Activated T-cell treated with anti-CD3 and anti-CD28 coated beads for 1 hour (primary cell): ENCODE measurements around the gene OVOL2.
"Not testable (repeated sequence)": the region's sequence is repeated elsewhere in the genome, so short reads cannot be mapped to it uniquely, and the experiment has no call there.

Experiments used
- DNase-seq: peaks from one replicate; pipeline ENCODE4 v3.0.0-alpha.2; 2020; ENCODE audit warnings: low read depth

Gene OVOL2

DNA sequence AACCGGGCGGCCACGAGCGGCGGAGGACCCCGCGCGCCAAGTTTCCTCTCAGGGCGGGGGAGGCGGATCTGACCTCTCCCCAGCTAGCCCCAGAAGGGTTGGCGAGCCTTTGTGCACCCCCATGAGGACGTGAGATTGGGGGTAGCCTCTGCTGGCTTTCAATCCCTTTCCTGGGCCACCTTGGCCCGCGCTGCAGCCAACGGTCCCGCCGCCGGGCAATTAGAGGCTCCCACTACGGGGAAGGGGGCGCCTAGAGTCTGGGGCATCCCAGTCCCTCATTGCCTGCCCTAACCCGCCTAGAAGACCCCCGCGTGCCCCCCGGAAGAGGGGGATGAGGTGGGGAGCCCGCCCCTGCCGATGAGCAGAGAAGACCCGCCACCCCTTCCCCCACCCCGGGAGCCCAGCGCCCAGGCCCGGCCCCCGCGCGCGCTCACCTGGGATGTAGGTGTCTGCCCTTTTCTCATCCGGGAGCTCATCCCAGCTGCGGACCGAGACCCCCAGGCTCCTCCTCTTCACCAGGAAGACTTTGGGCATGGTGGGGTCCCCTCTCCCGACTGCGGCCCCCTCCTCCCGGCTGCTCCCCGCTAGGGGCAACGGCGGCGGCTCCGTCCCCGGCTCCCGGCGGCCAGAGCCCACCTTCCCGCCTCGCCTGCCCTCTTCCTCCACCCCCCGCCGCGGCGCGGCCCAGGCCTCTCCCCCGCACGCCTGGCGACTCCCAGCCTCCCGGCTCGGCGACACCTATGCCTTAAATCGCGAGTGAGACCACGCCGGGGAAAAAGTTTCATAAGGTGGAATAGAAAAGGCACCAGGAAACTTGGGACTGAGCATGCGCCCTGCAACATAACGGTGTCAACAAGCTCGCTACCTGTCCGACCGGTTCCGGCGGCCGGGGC lies at the start of gene OVOL2:
TSS of gene OVOL2 (minus strand) at position 816 of the 893 bp plus-strand sequence. CDS start at position 534, 282 bp downstream.
- DNase-seq = no peak

DNA sequence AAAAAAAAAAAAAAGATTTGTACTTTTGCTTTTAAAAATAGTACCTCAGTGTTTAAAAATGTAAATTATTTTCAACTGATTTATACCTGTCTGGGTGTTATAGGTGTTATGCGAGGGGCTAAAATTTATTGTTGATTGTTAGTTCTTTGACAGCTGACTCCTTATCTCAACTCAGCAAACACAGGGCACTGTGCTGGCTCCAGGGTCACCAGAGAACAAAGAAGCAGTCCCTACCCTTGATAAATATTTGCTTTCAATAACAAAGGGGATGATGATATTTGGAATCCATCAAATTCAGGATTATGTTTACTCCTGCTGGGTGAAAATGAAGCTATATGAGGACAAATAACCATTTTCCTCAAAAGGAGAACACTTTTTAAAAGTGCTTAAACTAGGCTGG lies 45.8 kb upstream of the OVOL2 start:
- DNase-seq = no peak

DNA sequence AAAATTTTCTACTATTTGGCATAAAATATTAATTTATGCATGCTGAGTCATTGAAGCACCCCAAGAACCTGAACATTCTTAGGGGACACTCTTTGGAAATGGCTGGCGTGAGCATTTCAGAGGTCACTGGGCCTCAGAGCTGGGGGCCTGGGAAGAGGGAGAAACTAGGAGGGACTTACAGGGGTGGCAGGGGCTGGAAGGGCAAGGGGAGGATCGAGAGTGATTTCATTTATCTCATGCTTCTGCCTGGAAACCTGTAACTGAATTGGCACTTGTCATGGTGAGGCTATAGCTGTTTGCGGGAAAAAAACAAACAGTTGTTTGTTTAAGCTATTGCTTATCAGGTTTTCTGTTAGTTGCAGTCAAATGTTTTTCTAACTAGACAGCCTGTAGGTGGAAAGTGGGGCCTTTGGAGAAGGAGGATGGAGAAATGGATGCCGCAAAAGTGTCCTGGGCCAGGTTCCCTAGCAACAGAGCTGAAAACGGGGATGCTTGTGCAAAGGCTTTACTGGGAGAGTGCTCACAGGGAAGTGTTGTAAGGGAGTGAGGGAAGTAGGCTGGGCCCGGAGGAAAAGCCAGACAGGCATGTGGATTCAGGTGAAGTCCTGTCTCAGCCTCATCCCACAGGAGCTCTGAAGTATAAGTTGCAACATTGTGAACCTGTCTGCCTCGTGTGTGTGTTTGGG lies 43.6 kb upstream of the OVOL2 start:
- DNase-seq = no peak

DNA sequence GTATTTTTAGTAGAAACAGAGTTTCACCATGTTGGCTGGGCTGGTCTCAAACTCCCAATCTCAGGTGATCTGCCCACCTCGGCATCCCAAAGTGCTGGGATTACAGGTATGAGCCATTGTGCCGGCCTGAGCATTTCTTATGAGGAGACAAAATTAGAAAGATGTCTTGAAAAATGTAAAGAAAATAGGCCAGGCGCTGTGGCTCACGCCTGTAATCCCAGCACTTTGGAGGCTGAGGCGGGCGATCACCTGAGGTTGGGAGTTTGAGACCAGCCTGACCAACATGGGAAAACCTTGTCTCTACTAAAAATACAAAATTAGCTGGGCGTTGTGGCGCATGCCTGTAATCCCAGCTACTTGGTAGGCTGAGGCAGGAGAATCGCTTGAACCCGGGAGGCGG lies 42.9 kb upstream of the OVOL2 start:
- not testable (repeated sequence) for DNase-seq

DNA sequence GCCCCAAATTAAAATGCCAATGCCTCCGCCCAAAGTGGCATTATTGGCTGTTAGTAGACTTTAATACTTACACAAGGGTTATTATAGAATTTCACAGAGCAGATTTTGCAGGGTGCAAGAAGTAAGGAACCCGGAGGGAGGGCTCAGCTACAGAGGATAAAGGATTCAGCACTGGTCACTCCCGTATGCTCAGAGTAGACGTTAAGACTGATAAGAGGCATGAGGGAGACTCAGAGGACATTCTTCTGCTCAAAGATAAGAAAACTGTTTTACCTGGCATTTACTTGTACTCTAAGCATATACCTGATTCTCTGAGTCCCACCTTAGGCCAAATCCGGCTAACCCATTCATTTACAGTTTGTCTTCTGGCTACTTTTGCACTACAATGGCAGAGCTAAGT lies 36.5 kb upstream of the OVOL2 start:
- no peak for DNase-seq

DNA sequence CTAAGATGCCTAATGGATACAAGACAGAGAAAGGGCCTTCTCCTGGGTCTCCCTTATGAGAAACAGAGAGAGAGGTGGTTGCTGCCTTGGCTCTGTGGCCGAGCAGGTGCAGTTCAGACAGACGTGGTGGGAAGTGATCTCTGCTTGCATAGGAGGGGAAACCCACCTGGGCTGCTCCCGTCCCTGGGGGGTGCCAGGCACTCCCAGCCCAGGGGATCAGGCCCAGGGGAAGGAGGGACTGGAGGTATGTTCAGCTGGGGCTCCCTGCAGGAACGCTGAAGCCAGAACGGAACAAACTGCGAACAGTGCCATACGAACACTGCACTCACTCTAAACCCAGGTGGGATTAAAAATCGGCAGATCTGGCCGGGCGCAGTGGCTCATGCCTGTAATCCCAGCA lies 35.7 kb upstream of the OVOL2 start:
- DNase-seq = no peak

DNA sequence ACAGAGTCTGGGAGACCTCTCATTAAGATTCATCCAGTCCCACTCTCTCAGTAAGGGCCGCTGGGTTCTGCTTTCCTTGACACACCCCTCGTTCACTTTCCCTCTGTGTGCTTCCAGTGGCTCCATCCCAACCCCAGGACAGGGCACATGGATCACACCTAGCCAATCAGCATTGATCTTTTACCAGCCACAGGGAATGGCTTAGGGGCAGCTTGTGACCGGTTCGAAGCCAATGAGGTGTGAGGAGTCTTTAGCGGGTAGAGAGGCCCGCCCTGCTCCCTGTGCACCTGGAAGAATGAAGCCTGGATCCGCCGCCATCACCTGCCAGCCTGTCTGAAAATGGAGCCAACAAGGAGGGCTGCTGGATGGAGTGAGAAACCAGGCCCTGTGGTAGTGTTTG lies 35.2 kb upstream of the OVOL2 start:
- DNase-seq = no peak

DNA sequence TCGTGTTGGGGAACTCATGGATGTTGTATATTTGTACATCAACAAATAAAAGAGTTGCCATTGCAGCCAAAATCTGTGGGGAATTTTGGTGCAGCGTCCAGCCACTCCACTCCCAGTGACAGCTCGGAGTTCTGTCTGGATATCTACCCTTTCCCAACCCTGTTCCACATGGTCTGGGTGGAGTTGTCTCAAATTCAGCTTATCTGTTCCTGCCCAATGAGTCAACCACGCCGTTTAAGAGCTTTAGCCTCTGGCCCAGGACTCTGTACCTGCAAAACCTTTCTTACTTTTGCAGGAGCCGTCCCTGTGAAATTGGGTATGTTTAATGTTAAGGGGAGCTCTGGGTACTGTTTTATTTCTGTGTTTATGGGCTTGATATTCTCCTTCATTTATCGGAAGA lies 33.9 kb upstream of the OVOL2 start:
- DNase-seq = no peak

DNA sequence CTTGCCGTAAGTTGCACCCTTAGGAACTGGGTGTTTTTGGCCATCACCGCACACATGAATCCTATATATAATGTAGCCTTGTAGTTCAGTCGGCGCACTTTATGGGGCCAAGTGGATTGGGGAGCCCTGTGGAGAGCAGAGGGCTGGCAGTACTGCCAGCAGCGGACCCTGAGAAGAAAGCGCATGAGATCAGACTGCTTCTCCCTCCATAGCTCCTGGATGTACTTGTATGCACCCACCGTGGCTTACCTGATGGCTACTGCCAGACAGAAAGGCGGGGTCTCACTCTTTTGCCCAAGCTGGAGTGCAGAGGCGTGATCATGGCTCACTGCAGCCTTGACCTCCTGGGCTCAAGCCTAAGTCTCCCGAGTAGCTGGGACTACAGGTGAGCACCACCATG lies 32.8 kb upstream of the OVOL2 start:
- no peak for DNase-seq

DNA sequence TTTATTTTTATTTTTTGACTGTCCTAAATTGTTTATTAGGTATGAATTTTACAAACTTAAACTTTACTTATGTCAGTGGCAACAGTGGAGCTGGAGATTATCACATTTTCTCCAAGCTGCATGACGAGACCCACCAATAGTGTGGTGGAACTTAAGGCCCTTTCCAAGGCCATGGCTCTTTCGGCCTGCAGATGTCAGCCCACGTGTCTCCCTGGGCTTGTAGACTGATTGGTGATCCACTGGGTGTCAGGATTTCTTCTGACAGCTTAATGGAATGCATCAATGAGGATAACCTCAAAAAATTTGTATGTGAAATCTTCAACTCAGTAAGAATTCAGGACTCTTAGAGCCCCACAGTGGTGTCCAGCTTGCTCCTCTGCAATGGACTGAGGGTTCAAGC lies 32.3 kb upstream of the OVOL2 start:
- DNase-seq = no peak

DNA sequence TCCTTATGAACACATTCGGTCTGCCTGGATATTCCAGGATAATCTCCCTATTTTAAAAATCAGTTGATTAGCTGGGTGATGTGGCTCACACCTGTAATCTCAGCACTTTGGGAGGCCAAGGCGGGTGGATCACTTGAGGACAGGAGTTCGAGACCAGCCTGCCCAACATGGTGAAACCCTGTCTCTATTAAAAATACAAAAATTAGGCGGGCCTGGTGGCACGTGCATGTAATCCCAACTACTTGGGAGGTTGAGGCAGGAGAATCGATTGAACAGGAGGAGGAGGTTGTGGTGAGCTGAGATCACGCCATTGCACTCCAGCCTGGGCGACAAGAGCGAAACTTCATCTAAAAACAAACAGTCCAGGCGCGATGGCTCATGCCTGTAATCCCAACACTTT lies 31.1 kb upstream of the OVOL2 start:
- not testable (repeated sequence) for DNase-seq

DNA sequence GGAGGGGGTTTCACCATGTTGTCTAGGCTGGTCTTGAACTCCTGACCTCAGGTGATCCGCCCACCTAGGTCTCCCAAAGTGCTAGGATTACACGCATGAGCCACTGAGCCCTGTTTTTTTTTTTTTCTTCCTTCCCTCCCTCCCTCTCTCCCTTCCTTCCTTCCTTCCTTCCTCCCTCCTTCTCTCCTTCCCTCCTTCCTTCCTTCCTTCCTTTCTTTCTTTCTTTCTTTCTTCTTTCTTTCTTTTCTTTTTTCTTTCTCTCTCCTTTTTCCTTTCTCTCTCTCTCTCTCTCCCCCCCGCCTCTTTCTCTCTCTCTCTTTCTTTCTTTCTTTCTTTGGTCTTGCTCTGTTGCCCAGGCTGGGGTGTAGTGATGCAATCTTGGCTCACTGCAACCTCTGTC lies 30.6 kb upstream of the OVOL2 start:
- not testable (repeated sequence) for DNase-seq

DNA sequence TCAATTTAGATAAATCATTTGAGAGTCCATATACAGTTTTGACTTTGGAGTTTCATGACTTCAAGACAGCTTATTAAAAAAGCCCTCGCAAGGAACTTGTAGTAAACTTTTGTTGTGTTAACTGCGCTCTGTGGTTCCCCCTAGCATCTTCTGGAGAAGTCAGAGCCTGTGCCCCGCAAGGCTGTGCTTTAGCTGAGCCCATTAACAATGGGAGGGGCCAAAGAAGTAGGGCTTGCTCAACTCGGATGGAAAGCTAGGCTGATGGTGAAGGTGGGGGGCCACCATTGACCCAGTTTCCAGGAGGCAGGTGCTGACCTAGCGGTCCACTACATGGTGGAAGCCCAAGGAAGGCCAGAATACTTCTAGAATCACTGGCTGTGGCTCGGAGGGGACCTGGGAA lies 29.3 kb upstream of the OVOL2 start:
- no peak for DNase-seq

DNA sequence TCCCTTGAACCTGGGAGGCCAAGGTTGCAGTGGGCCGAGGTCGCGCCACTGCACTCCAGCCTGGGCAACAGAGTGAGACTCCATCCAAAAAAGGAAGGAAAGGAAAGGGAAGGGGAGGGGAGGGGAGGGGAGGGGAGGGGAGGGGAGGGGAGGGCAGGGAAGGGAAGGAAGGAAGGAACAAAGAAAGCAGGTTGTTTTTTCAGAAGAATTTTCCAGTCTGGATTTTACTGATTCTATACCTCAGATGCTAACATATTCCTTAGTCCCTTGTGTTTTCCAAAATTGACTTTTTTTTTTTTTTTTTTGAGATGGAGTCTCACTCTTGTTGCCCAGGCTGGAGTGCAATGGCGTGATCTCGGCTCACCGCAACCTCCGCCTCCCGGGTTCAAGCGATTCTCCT lies 23.1 kb upstream of the OVOL2 start:
- not testable (repeated sequence) for DNase-seq

DNA sequence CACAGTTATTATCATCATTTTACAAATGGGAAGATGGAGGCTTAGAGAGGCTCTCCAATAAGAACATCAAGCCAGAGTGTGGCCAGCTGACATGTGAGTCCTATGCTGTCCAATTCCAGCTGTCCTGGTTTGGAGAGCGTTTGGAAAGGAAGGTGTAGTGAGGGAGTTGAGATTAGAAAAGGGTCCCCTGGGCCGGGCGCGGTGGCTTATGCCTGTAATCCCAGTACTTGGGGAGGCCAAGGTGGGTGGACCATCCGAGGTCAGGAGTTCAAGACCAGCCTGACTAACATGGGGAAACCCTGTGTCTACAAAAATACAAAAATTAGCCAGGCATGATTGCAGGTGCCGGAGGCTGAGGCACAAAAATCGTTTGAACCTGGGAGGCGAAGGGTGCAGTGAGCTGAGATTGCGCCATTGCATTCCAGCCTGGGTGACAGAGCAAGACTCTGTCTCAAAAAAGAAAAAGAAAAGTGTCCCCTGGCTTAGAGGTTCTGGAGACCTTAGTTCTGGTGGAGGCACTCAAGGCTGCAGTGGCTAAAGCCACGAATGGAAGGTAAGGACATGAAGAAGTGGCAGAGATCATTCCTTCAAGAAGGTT lies 22.1 kb upstream of the OVOL2 start:
- DNase-seq = no peak

DNA sequence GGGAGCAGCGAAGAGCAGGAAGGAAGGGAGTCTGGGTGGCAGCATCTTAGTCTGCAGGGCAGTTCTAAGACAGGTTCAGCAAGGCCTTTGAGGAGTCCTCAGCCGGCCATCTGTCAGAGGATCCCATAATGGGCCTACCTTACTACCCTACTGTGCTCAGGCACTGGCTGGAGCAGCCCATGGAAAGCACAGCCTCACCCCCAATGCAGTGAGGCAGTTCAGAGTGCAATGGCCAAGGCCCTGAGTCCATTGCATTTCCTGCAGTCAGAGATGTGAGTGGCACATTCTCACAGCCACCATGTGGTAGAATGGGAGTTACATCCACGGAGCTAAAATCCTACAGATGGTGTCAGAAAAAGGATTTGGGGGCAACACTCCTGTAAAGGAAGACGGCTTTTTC lies 19.4 kb upstream of the OVOL2 start:
- DNase-seq = no peak

DNA sequence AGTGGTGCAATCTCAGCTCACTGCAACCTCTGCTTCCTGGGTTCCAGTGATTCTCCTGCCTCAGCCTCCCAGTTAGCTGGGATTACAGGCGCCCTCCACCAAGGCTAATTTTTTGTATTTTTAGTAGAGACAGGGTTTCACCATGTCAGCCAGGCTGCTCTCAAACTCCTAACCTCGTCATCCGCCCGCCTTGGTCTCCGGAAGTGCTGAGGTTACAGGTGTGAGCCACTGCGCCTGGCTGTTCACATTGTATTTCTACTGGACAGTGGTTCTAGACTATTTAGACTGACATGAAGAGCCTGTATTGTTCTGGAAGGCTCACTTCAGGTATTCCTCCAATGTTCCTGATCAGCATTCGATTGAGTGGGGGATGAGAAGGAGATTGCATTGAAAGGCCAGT lies 14.8 kb upstream of the OVOL2 start:
- no peak for DNase-seq

DNA sequence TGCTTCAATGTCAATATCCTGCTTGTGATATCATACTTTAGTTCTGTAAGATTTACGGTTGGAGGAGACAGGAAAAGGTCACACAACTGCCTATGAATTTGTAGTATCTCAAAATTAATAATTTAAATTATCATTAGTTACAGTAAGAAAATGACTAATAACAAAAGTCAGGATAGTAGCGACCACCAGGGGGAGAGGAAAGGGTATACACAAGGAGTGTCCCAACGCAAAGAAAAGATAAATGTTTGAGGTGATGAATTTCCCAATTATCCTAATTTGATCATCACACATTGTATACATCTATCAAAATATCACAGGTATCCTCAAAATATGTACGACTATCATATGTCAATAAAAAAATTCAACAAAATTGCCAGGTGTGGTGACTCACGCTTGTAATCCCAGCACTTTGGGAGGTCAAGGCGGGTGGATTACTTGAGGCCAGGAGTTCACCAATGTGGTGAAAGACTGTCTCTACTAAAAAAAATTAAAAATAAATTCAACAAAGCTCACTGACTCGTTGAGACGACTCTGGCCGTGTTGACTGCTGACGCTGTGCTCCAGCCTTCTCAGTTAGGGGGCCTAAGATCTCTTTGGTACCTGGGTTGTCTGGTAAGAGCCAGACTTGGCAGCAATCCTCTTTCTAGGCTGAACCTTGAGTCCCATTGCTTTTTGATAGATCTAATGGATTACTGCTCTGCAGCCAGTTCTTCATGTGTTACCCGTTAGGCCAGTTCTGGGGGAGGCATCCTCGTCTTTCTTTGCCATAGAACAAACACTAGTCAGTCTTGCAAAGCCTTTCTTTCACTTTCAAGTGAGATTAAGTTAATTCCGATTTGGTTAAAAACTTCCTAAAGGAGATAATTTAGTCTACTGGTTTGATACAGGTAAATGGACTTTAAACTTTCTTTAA lies 9.0 kb upstream of the OVOL2 start:
- DNase-seq = no peak

DNA sequence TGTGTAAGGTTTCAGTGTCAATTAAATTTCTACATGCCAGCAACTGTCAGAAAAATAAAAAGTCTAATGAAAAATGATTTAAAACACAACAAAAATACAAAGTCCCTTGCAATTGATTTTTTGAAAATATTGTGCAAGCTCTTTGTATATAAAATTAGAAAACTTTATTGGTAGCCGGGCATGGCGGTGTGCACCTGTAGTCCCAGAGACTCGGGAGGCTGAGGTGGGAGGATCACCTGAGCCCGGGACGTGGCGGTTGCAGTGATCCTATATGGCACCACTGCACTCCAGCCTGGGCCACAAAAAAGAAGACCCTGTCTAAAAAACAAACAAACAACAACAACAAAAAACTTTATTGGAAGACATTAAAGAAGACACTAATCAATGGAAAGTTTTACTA lies 6.0 kb upstream of the OVOL2 start:
- DNase-seq = no peak

DNA sequence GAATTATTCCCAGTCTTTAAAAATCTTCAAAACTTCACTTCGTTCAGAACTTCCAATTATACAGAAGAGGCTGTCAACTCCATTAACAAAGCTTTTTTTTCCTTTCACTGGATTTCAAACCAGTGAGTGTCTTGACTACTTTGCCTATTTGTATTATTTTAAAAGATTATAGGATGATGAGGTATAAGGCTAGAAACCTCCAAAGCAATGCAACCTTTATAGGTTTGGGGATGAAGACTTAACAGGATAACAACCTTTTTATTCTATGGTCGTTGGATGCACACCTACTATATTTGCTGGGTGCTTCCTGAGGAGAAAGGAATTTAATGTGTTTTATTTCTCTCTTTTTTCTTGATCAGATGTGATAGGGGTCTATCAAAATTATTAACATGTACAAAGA lies 1.9 kb upstream of the OVOL2 start:
- no peak for DNase-seq

DNA sequence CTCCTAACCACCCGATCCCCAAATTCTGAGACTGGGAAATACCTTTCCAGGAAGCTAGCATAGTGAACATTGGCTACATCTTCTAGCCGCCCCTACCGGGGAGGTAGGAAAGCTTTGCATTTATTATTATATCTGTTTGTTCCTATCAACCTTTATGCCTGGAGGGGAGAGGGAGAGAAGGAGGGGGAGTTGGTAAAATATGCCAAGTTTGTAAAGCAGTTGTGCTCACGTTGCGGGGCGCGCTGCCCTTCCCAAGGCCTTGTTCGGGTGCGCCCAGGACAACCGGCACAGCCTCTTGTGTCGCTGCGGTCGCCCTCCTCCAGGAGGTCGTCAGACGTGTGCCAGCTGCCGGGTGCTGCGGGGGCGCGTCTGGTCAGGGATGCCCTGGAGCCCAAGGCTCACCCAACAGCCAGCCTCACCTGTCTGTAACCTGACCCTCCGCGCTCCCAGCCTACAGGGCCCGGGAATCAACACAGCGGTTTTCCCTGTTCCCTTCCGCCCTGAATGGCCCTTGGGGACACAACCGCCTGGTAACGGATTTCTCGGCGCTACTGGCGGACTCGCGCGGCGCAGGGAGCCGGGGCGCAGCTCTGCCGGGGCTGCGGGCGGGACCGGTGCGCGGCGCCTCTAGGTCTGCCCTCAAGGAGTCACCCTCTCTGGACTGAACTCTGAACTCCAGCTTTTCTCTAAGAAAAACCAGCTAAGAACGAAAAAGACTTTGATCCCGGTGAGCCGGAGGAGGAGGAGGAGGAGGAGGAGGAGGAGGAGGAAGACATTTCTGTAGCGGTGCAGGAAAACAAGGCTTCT lies 1.1 kb upstream of the OVOL2 start:
- no peak for DNase-seq
